H9 (cell line): ENCODE measurements around the gene ENDOV. TPM values are rescaled to one million over a fixed set of nuclear protein-coding genes. Genes with fewer than 3 reads are reported as not detected.

Experiments
- DNase-seq: peaks from one replicate; pipeline ENCODE4 v3.0.0-alpha.2; 2017
- H2AFZ ChIP-seq: one replicate; pipeline ENCODE4 v1.6.1; 2013; ENCODE audit warnings: mild to moderate bottlenecking, low read length, control low read depth, moderate library complexity
- H2AK5ac ChIP-seq: 2 replicates; pipeline ENCODE4 v1.6.1; 2013; ENCODE audit warnings: low read length, control low read depth, mixed read lengths; ENCODE audit not compliant: insufficient read length
- H2BK120ac ChIP-seq: one replicate; pipeline ENCODE4 v1.6.1; 2013; ENCODE audit warnings: low read depth, mild to moderate bottlenecking, low read length, control low read depth, inconsistent platforms; ENCODE audit not compliant: poor library complexity, severe bottlenecking
- H2BK12ac ChIP-seq: 2 replicates; pipeline ENCODE4 v1.6.1; 2013; ENCODE audit warnings: low read length, control low read depth, mixed read lengths, low read depth; ENCODE audit not compliant: insufficient read length
- H2BK15ac ChIP-seq: 2 replicates; pipeline ENCODE4 v1.6.1; 2013; ENCODE audit warnings: low read depth, low read length, control low read depth
- H2BK20ac ChIP-seq: one replicate; pipeline ENCODE4 v1.6.1; 2013; ENCODE audit warnings: low read depth, mild to moderate bottlenecking, low read length, control low read depth, inconsistent platforms; ENCODE audit not compliant: poor library complexity, severe bottlenecking
- H2BK5ac ChIP-seq: 2 replicates; pipeline ENCODE4 v1.6.1; 2013; ENCODE audit warnings: low read length, control low read depth, mixed read lengths; ENCODE audit not compliant: insufficient read length
- H3K14ac ChIP-seq: 2 replicates; pipeline ENCODE4 v1.6.1; 2013; ENCODE audit warnings: low read length, control low read depth; ENCODE audit not compliant: insufficient read depth
- H3K18ac ChIP-seq: 2 replicates; pipeline ENCODE4 v1.6.1; 2013; ENCODE audit warnings: low read depth, mild to moderate bottlenecking, mixed read lengths, low read length, control low read depth; ENCODE audit not compliant: insufficient read length
- H3K23ac ChIP-seq: 2 replicates; pipeline ENCODE4 v1.6.1; 2013; ENCODE audit warnings: low read length, control low read depth, mixed read lengths, low read depth; ENCODE audit not compliant: insufficient read length
- H3K23me2 ChIP-seq: 2 replicates; pipeline ENCODE4 v1.6.1; 2013; ENCODE audit warnings: low read depth, mild to moderate bottlenecking, mixed read lengths, low read length, control low read depth; ENCODE audit not compliant: insufficient read length, poor library complexity, severe bottlenecking
- H3K27ac ChIP-seq: 2 replicates; pipeline ENCODE4 v1.5.1; 2013; ENCODE audit warnings: low read length, control low read depth, mixed read lengths, low read depth; ENCODE audit not compliant: insufficient read length
- H3K27me3 ChIP-seq: 2 replicates; pipeline ENCODE4 v1.6.1; 2013; ENCODE audit warnings: low read length, control low read depth, inconsistent platforms; ENCODE audit not compliant: insufficient read depth
- H3K4ac ChIP-seq: 2 replicates; pipeline ENCODE4 v1.6.1; 2013; ENCODE audit warnings: low read depth, mild to moderate bottlenecking, control low read depth, inconsistent platforms, low read length, moderate library complexity
- H3K4me1 ChIP-seq: 2 replicates; pipeline ENCODE4 v1.6.1; 2013; ENCODE audit warnings: low read length, control low read depth, inconsistent platforms; ENCODE audit not compliant: insufficient read depth
- H3K4me2 ChIP-seq: 2 replicates; pipeline ENCODE4 v1.6.1; 2013; ENCODE audit warnings: low read length, control low read depth, mixed read lengths; ENCODE audit not compliant: insufficient read length, insufficient read depth
- H3K56ac ChIP-seq: 2 replicates; pipeline ENCODE4 v1.6.1; 2013; ENCODE audit warnings: low read depth, mild to moderate bottlenecking, mixed read lengths, low read length, control low read depth; ENCODE audit not compliant: insufficient read length
- H3K79me1 ChIP-seq: 2 replicates; pipeline ENCODE4 v1.6.1; 2013; ENCODE audit warnings: low read depth, mild to moderate bottlenecking, moderate library complexity, low read length, control low read depth, inconsistent platforms; ENCODE audit not compliant: insufficient read depth, poor library complexity, severe bottlenecking
- H3K79me2 ChIP-seq: 2 replicates; pipeline ENCODE4 v1.6.1; 2013; ENCODE audit warnings: low read length, control low read depth, inconsistent platforms; ENCODE audit not compliant: insufficient read depth
- H3K9ac ChIP-seq: 2 replicates; pipeline ENCODE4 v1.6.1; 2013; ENCODE audit warnings: low read length, control low read depth, mixed read lengths; ENCODE audit not compliant: insufficient read length; ENCODE audit errors: extremely low read depth
- H3K9me3 ChIP-seq: one replicate; pipeline ENCODE4 v1.6.1; 2013; ENCODE audit warnings: low read depth, low read length, inconsistent platforms; ENCODE audit not compliant: control insufficient read depth
- H3T11ph ChIP-seq: one replicate; pipeline ENCODE4 v1.6.1; 2013; ENCODE audit warnings: mild to moderate bottlenecking, low read length, control low read depth, inconsistent platforms
- H4K20me1 ChIP-seq: one replicate; pipeline ENCODE4 v1.6.1; 2013; ENCODE audit not compliant: control insufficient read depth, insufficient read length, insufficient read depth
- H4K5ac ChIP-seq: 2 replicates; pipeline ENCODE4 v1.6.1; 2013; ENCODE audit warnings: low read depth, mild to moderate bottlenecking, mixed read lengths, low read length, control low read depth; ENCODE audit not compliant: insufficient read length
- H4K8ac ChIP-seq: replicated peaks from 2 replicates; pipeline ENCODE4 v1.6.1; 2013; ENCODE audit warnings: low read length, control low read depth, mixed read lengths, low read depth; ENCODE audit not compliant: insufficient read length
- H4K91ac ChIP-seq: 2 replicates; pipeline ENCODE4 v1.6.1; 2013; ENCODE audit warnings: low read depth, mild to moderate bottlenecking, moderate library complexity, mixed read lengths, low read length, control low read depth; ENCODE audit not compliant: insufficient read length
- H3K27ac Mint-ChIP-seq, 3 experiments: 2 replicates in 2 of 3; 3 replicates in 1 of 3; pipeline ENCODE4 v1.8.0; 2020 to 2021; ENCODE audit warnings: mixed read lengths in 3 of 3, mild to moderate bottlenecking in 1 of 3, moderate library complexity in 1 of 3
- H3K27me3 Mint-ChIP-seq: 2 replicates; pipeline ENCODE4 v1.8.0; 2021; ENCODE audit warnings: low read depth, mild to moderate bottlenecking, moderate library complexity, mixed read lengths
- H3K36me3 Mint-ChIP-seq, 3 experiments: 2 replicates in 2 of 3; 3 replicates in 1 of 3; pipeline ENCODE4 v1.8.0; 2020 to 2021; ENCODE audit warnings: low read depth in 3 of 3, mixed read lengths in 3 of 3; ENCODE audit not compliant: insufficient read depth in 1 of 3
- H3K4me1 Mint-ChIP-seq, 2 experiments: 2 replicates each; pipeline ENCODE4 v1.8.0; 2020; ENCODE audit warnings: mixed read lengths in 2 of 2
- H3K4me3 Mint-ChIP-seq, 2 experiments: 2 replicates in 1 of 2; 3 replicates in 1 of 2; pipeline ENCODE4 v1.8.0; 2020 to 2021; ENCODE audit warnings: mild to moderate bottlenecking in 2 of 2, mixed read lengths in 2 of 2, moderate library complexity in 1 of 2
- H3K9me3 Mint-ChIP-seq, 2 experiments: 2 replicates in 1 of 2; 3 replicates in 1 of 2; pipeline ENCODE4 v1.8.0; 2020; ENCODE audit warnings: mild to moderate bottlenecking in 2 of 2, mixed read lengths in 2 of 2, moderate library complexity in 1 of 2
- WGBS: extraction: QIAGEN DNeasy Blood & Tissue Kit; methylation state at CpG from one replicate; pipeline ENCODE4 v1.1.7; 2013; ENCODE audit warnings: missing lambda C conversion rate, low lambda C conversion rate, mixed read lengths; ENCODE audit not compliant: insufficient read length; ENCODE audit errors: extremely low coverage; 5-methylcytosine and 5-hydroxymethylcytosine counted together
- total RNA-seq: library from RNA; stranded (reverse); gene quantifications from 2 replicates; pipeline ENCODE4 v1.2.1, GENCODE V29; 2021
- TF ChIP-seq, protein P1 (sequence below): fragments of 200-600 bp; sonication (generic); conservative IDR thresholded peaks from 3 replicates; pipeline ENCODE4 v1.8.0; 2021; ENCODE audit warnings: antibody characterized with exemption, mild to moderate bottlenecking

ENDOV gene
- total RNA-seq, 1 experiment from 2014 or later: 17.1 TPM

DNA sequence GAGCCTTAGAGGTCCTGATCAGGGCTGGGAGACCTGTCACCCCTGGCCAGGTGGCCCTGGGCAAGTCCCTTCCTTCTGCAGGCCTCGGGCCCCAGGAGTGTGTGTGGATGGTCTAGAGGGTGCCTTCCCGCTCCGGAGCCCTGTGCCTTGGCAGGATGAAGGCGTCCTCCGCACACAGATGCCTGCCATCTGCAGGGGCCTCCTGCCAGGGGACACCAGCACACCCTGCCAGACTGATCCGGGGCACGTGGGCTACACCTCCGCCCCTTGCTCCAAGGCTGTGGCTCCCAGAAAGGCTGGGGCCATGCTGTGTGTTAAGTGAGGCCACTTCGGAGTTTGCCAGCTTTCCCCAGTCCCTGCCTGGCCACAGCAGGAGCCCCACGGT is 30.8 kb downstream of the ENDOV start:
- no peak overlapping the region for H3K23ac ChIP-seq
- no peak for DNase-seq
- H3K27me3 Mint-ChIP-seq: peaks cover 40% of the 10 kb centered on the region
- H3K36me3 Mint-ChIP-seq: no peaks in the 10 kb centered on the region
- no peak overlapping the region for H4K91ac ChIP-seq
- H3K27me3 ChIP-seq: no peaks in the 10 kb centered on the region
- no peak overlapping the region for H4K8ac ChIP-seq
- TF ChIP-seq, protein P1, sequence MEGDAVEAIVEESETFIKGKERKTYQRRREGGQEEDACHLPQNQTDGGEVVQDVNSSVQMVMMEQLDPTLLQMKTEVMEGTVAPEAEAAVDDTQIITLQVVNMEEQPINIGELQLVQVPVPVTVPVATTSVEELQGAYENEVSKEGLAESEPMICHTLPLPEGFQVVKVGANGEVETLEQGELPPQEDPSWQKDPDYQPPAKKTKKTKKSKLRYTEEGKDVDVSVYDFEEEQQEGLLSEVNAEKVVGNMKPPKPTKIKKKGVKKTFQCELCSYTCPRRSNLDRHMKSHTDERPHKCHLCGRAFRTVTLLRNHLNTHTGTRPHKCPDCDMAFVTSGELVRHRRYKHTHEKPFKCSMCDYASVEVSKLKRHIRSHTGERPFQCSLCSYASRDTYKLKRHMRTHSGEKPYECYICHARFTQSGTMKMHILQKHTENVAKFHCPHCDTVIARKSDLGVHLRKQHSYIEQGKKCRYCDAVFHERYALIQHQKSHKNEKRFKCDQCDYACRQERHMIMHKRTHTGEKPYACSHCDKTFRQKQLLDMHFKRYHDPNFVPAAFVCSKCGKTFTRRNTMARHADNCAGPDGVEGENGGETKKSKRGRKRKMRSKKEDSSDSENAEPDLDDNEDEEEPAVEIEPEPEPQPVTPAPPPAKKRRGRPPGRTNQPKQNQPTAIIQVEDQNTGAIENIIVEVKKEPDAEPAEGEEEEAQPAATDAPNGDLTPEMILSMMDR: no peak
- H3K9ac ChIP-seq: no peak overlapping the region
- H2BK15ac ChIP-seq: no peak overlapping the region
- H2BK12ac ChIP-seq: no peak overlapping the region
- no peak overlapping the region for H2AFZ ChIP-seq
- H3K27ac Mint-ChIP-seq: no peak overlapping the region
- H2AK5ac ChIP-seq: no peak overlapping the region
- H3K9me3 ChIP-seq: no peaks in the 10 kb centered on the region
- no peak overlapping the region for H2BK20ac ChIP-seq
- no peaks in the 10 kb centered on the region for H3K4me1 ChIP-seq
- H3K18ac ChIP-seq: no peak overlapping the region
- no peaks in the 10 kb centered on the region for H3K9me3 Mint-ChIP-seq
- H3K23me2 ChIP-seq: no peaks in the 10 kb centered on the region
- H3K14ac ChIP-seq: no peak overlapping the region; the same call in 1 of the 2 replicates
- H3K27ac ChIP-seq: no peak overlapping the region
- H3K4me2 ChIP-seq: no peak overlapping the region
- H2BK120ac ChIP-seq: no peak overlapping the region
- H3K56ac ChIP-seq: no peak overlapping the region
- no peak overlapping the region for H2BK5ac ChIP-seq
- WGBS: no CpG with 5 or more reads among the region's 10 CpGs
- no peak overlapping the region for H4K5ac ChIP-seq
- peaks cover 7 to 17% of the 10 kb centered on the region in 2 experiments for H3K4me1 Mint-ChIP-seq
- no peaks in the 10 kb centered on the region for H4K20me1 ChIP-seq
- no peak overlapping the region for H3K4me3 Mint-ChIP-seq
- H3K79me1 ChIP-seq: no peaks in the 10 kb centered on the region
- no peak overlapping the region for H3T11ph ChIP-seq
- no peaks in the 10 kb centered on the region for H3K79me2 ChIP-seq
- no peak overlapping the region for H3K4ac ChIP-seq
